Measurements from ENCODE around the gene EYA2. TPM values are rescaled to one million over a fixed set of nuclear protein-coding genes. Genes with fewer than 3 reads are reported as not detected.
"Not testable (repeated sequence)": the region's sequence is repeated elsewhere in the genome, so short reads cannot be mapped to it uniquely, and the experiment has no call there.

Gene EYA2
- total RNA-seq, 3 donors from 2014 or later (not counting 1 experiment from before 2014, with no cell fraction given), result 0.30 TPM; not detected in 2

GRCh38 chr20:46960536-46960935 is 65.9 kb downstream of the EYA2 start:
- ATAC-seq, result no peak
- H3K4me1 ChIP-seq (ENCODE audit: control insufficient read depth, insufficient read depth, low read length), result no peaks in the 10 kb centered on the region
- Mint-ChIP-seq H3K27ac (no peak overlapping the region), H3K27me3 (ENCODE audit: low read depth in 2 of 2) (peaks cover 0 to 7% of the 10 kb centered on the region in 2 donors), H3K9me3 (no peaks in the 10 kb centered on the region), H3K36me3 (no peaks in the 10 kb centered on the region), H3K4me1 (no peaks in the 10 kb centered on the region), H3K4me3 (no peak overlapping the region)
- H3K36me3 ChIP-seq (ENCODE audit: control insufficient read depth, insufficient read depth, low read length), result no peaks in the 10 kb centered on the region
- H3K27ac ChIP-seq (ENCODE audit: low read length), result no peak overlapping the region
- 65% methylated on average over 11 of the region's 11 CpGs for WGBS (ENCODE audit: insufficient coverage)
- intact Hi-C loops (cut with micrococcal nuclease), result no loop called here
- no peak overlapping the region for H3K4me3 ChIP-seq (ENCODE audit: low read length)
- no peak for DNase-seq
- no peaks in the 10 kb centered on the region for H3K27me3 ChIP-seq (ENCODE audit: control insufficient read depth, insufficient read depth, low read length)
- H3K9me3 ChIP-seq (ENCODE audit: control insufficient read depth, insufficient read depth, low read length), result no peaks in the 10 kb centered on the region
- no peak for TF ChIP-seq CTCF (IDR thresholded peaks at IDR 0.05)

GRCh38 chr20:46961968-46962367 is 67.3 kb downstream of the EYA2 start:
- H3K4me3 Mint-ChIP-seq; H3K9me3 Mint-ChIP-seq; H3K36me3 Mint-ChIP-seq; H3K4me3 ChIP-seq (ENCODE audit: low read length); H3K36me3 ChIP-seq (ENCODE audit: control insufficient read depth, insufficient read depth, low read length); H3K4me1 Mint-ChIP-seq; ATAC-seq; H3K4me1 ChIP-seq (ENCODE audit: control insufficient read depth, insufficient read depth, low read length); intact Hi-C loops (cut with micrococcal nuclease); H3K27me3 Mint-ChIP-seq (ENCODE audit: low read depth in 2 of 2); DNase-seq; H3K27ac Mint-ChIP-seq; H3K27ac ChIP-seq (ENCODE audit: low read length); H3K9me3 ChIP-seq (ENCODE audit: control insufficient read depth, insufficient read depth, low read length); H3K27me3 ChIP-seq (ENCODE audit: control insufficient read depth, insufficient read depth, low read length): not testable (repeated sequence)
- WGBS (ENCODE audit: insufficient coverage), result 87% methylated on average over 2 of the region's 4 CpGs

- Mint-ChIP-seq H3K27ac (no peak overlapping the region), H3K9me3 (no peaks in the 10 kb centered on the region), H3K36me3 (no peaks in the 10 kb centered on the region), H3K4me3 (no peak overlapping the region), H3K4me1 (no peaks in the 10 kb centered on the region), H3K27me3 (ENCODE audit: low read depth in 2 of 2) (peaks cover 0 to 7% of the 10 kb centered on the region in 2 donors)
- 74% methylated on average over 11 of the region's 11 CpGs for WGBS (ENCODE audit: insufficient coverage)
- no peak for TF ChIP-seq CTCF (IDR thresholded peaks at IDR 0.05)
- Histone ChIP-seq H3K36me3 (ENCODE audit: control insufficient read depth, insufficient read depth, low read length) (no peaks in the 10 kb centered on the region), H3K4me1 (ENCODE audit: control insufficient read depth, insufficient read depth, low read length) (no peaks in the 10 kb centered on the region), H3K4me3 (ENCODE audit: low read length) (no peak overlapping the region), H3K9me3 (ENCODE audit: control insufficient read depth, insufficient read depth, low read length) (no peaks in the 10 kb centered on the region), H3K27ac (ENCODE audit: low read length) (no peak overlapping the region), H3K27me3 (ENCODE audit: control insufficient read depth, insufficient read depth, low read length) (no peaks in the 10 kb centered on the region)
- ATAC-seq (no peak), DNase-seq (no peak)
- intact Hi-C loops (cut with micrococcal nuclease), result no loop called here
These were observed 68.0 kb downstream of the EYA2 start for GRCh38 chr20:46962452-46963195.

GRCh38 chr20:46963196-46963529 is 68.5 kb downstream of the EYA2 start:
- Histone ChIP-seq H3K9me3 (ENCODE audit: control insufficient read depth, insufficient read depth, low read length) (no peaks in the 10 kb centered on the region), H3K36me3 (ENCODE audit: control insufficient read depth, insufficient read depth, low read length) (no peaks in the 10 kb centered on the region), H3K4me1 (ENCODE audit: control insufficient read depth, insufficient read depth, low read length) (no peaks in the 10 kb centered on the region), H3K27ac (ENCODE audit: low read length) (no peak overlapping the region), H3K27me3 (ENCODE audit: control insufficient read depth, insufficient read depth, low read length) (no peaks in the 10 kb centered on the region), H3K4me3 (ENCODE audit: low read length) (no peak overlapping the region)
- Mint-ChIP-seq H3K9me3 (no peaks in the 10 kb centered on the region), H3K4me3 (no peak overlapping the region), H3K27me3 (ENCODE audit: low read depth in 2 of 2) (peaks cover 0 to 7% of the 10 kb centered on the region in 2 donors), H3K36me3 (no peaks in the 10 kb centered on the region), H3K4me1 (no peaks in the 10 kb centered on the region), H3K27ac (no peak overlapping the region)
- ATAC-seq (no peak), DNase-seq (no peak)
- intact Hi-C loops (cut with micrococcal nuclease), result no loop called here
- no peak for TF ChIP-seq CTCF (IDR thresholded peaks at IDR 0.05)
- WGBS (ENCODE audit: insufficient coverage), result 88% methylated on average over 3 of the region's 3 CpGs

Data from natural killer cell (primary cell).